NOMO-1 treated with dmso at 0.1 percent for 144 hours (cell line): Measurements from ENCODE around the gene FGFBP3.

ENCODE experiments used
- DNase-seq: peaks from one replicate; lab custom pipeline; 2025; ENCODE audit not compliant: unreplicated experiment; lab: John Stamatoyannopoulos, UW

The FGFBP3 gene

GRCh38 chr10:91909117-91909677 lies at the start of gene FGFBP3:
Gene FGFBP3, minus strand, starts transcription at chr10:91909486. Its CDS starts 517 bp downstream, at chr10:91908969.
- DNase-seq: peak; percentile 2

- DNase-seq: no peak
Measured at GRCh38 chr10:91957091-91957490, 47.8 kb upstream of the FGFBP3 start.

- DNase-seq: no peak
Measured at GRCh38 chr10:91955114-91955513, 45.8 kb upstream of the FGFBP3 start.

- no peak for DNase-seq
Measured at GRCh38 chr10:91953600-91954160, 44.4 kb upstream of the FGFBP3 start.

GRCh38 chr10:91944880-91945630 lies 35.8 kb upstream of the FGFBP3 start:
- no peak for DNase-seq

GRCh38 chr10:91941426-91941825 lies 32.1 kb upstream of the FGFBP3 start:
- no peak for DNase-seq

- DNase-seq: no peak
Measured at GRCh38 chr10:91939653-91940052, 30.4 kb upstream of the FGFBP3 start.

GRCh38 chr10:91935886-91936285 lies 26.6 kb upstream of the FGFBP3 start:
- no peak for DNase-seq

GRCh38 chr10:91932737-91933136 lies 23.5 kb upstream of the FGFBP3 start:
- DNase-seq: no peak

- DNase-seq: no peak
Measured at GRCh38 chr10:91931526-91932190, 22.4 kb upstream of the FGFBP3 start.

GRCh38 chr10:91930939-91931338 lies 21.7 kb upstream of the FGFBP3 start:
- DNase-seq: no peak

- DNase-seq: no peak
Measured at GRCh38 chr10:91925022-91925320, 15.7 kb upstream of the FGFBP3 start.

- peak; percentile 2 for DNase-seq
Measured at GRCh38 chr10:91924212-91925021, 15.1 kb upstream of the FGFBP3 start.

GRCh38 chr10:91923371-91924211 lies 14.3 kb upstream of the FGFBP3 start, which contains the start of gene BTAF1:
Gene BTAF1, plus strand, starts transcription at chr10:91923770. Its CDS starts 307 bp downstream, at chr10:91924077.
- peak; percentile 72 for DNase-seq

- no peak for DNase-seq
Measured at GRCh38 chr10:91919651-91920050, 10.4 kb upstream of the FGFBP3 start.

GRCh38 chr10:91910467-91910866 lies 1.2 kb upstream of the FGFBP3 start:
- DNase-seq: no peak

- peak; percentile 76 for DNase-seq
Measured at GRCh38 chr10:91908337-91909116, 759 bp downstream of the FGFBP3 start.

GRCh38 chr10:91907914-91908336 lies 1.4 kb downstream of the FGFBP3 start:
- DNase-seq: peak; percentile 6

- no peak for DNase-seq
Measured at GRCh38 chr10:91907033-91907594, 2.2 kb downstream of the FGFBP3 start.
